HepG2 (cell line): ENCODE measurements around the gene TWNK. TPM values are rescaled to one million over a fixed set of nuclear protein-coding genes. Genes with fewer than 3 reads are reported as not detected.

Experiments used
- AHR ChIP-seq: IDR thresholded peaks from 2 replicates; pipeline ENCODE4 v1.6.1; 2018; ENCODE audit warnings: missing genetic modification reagents, missing compliant biosample characterization
- BHLHE40 ChIP-seq: IDR thresholded peaks from 2 replicates; pipeline ENCODE4 v1.6.1; 2011; ENCODE audit warnings: low read length, improper control_type of control experiment
- ERF ChIP-seq: IDR thresholded peaks from 2 replicates; pipeline ENCODE4 v1.6.1; 2018; ENCODE audit warnings: missing biosample characterization, missing genetic modification reagents
- FOXJ3 ChIP-seq: sonication (generic); formaldehyde crosslinking; IDR thresholded peaks from 2 replicates; pipeline ENCODE4 v1.4.0; 2020; ENCODE audit warnings: missing genetic modification reagents, mild to moderate bottlenecking, borderline replicate concordance
- HDAC6 ChIP-seq: fragments of 200-600 bp; sonication (generic); IDR thresholded peaks from 2 replicates; pipeline ENCODE4 v1.7.0; 2017; ENCODE audit warnings: mild to moderate bottlenecking, antibody characterized with exemption, low read length, low read depth
- LBX2 ChIP-seq: sonication (generic); formaldehyde crosslinking; IDR thresholded peaks from 2 replicates; pipeline ENCODE4 v1.5.0; 2020; ENCODE audit warnings: missing genetic modification reagents, mild to moderate bottlenecking, borderline replicate concordance
- MTA1 ChIP-seq: sonication (generic); formaldehyde crosslinking; IDR thresholded peaks from 2 replicates; pipeline ENCODE4 v1.4.0; 2020; ENCODE audit warnings: missing genetic modification reagents, mild to moderate bottlenecking, borderline replicate concordance
- NFE2 ChIP-seq: sonication (generic); formaldehyde crosslinking; IDR thresholded peaks from 2 replicates; pipeline ENCODE4 v1.4.0; 2020; ENCODE audit warnings: missing genetic modification reagents
- PHF8 ChIP-seq: sonication (generic); formaldehyde crosslinking; IDR thresholded peaks from 2 replicates; pipeline ENCODE4 v1.5.0; 2020; ENCODE audit warnings: missing genetic modification reagents
- SNAPC5 ChIP-seq: sonication (generic); formaldehyde crosslinking; IDR thresholded peaks from 2 replicates; pipeline ENCODE4 v1.8.1; 2023; ENCODE audit warnings: mild to moderate bottlenecking, missing genetic modification reagents, borderline replicate concordance
- TERF1 ChIP-seq: sonication (generic); formaldehyde crosslinking; IDR thresholded peaks from 2 replicates; pipeline ENCODE4 v1.8.0; 2022; ENCODE audit warnings: mild to moderate bottlenecking, missing genetic modification reagents, moderate library complexity
- THAP8 ChIP-seq: sonication (generic); formaldehyde crosslinking; IDR thresholded peaks from 2 replicates; pipeline ENCODE4 v1.5.1; 2020; ENCODE audit warnings: missing genetic modification reagents, mild to moderate bottlenecking, borderline replicate concordance
- THAP9 ChIP-seq: sonication (generic); formaldehyde crosslinking; IDR thresholded peaks from 2 replicates; pipeline ENCODE4; 2020; ENCODE audit warnings: missing genetic modification reagents, mild to moderate bottlenecking, borderline replicate concordance
- ZBED4 ChIP-seq: sonication (generic); formaldehyde crosslinking; IDR thresholded peaks from 2 replicates; pipeline ENCODE4 v1.4.0; 2020; ENCODE audit warnings: missing genetic modification reagents, borderline replicate concordance
- ZNF256 ChIP-seq: sonication (generic); formaldehyde crosslinking; conservative IDR thresholded peaks from 2 replicates; pipeline ENCODE4 v1.4.0; 2020; ENCODE audit warnings: missing genetic modification reagents
- ZNF260 ChIP-seq: sonication (generic); formaldehyde crosslinking; IDR thresholded peaks from 2 replicates; pipeline ENCODE4 v1.4.0; 2020; ENCODE audit warnings: missing genetic modification reagents, low read depth, mild to moderate bottlenecking, borderline replicate concordance
- ZNF616 ChIP-seq: sonication (generic); formaldehyde crosslinking; IDR thresholded peaks from 2 replicates; pipeline ENCODE4 v1.5.0; 2020; ENCODE audit warnings: low read depth, mild to moderate bottlenecking, missing genetic modification reagents
- ZNF75D ChIP-seq: sonication (generic); formaldehyde crosslinking; IDR thresholded peaks from 2 replicates; pipeline ENCODE4 v1.8.1; 2023; ENCODE audit warnings: missing genetic modification reagents, mild to moderate bottlenecking, borderline replicate concordance
- ZNF768 ChIP-seq: sonication (generic); formaldehyde crosslinking; IDR thresholded peaks from 2 replicates; pipeline ENCODE4 v1.4.0; 2020; ENCODE audit warnings: missing genetic modification reagents
- polyA plus RNA-seq, 8 experiments: library from polyadenylated mRNA; depleted of rRNA in 3 of 8; stranded (reverse) in 7 of 8; unstranded in 1 of 8; fragments of >200 nt; fragmentation: Illumina TruSeq in 4 of 8; extraction: Trizol in 4 of 8; gene quantifications; 2 replicates each; pipeline versions ENCODE4 v1.2.1 to v1.2.3, GENCODE V29; 2011 to 2016; ENCODE audit warnings: low read depth in 4 of 8, missing spikeins in 1 of 8, mixed read lengths in 1 of 8; ENCODE audit not compliant: insufficient read depth in 1 of 8
- total RNA-seq, 5 experiments: library from RNA; depleted of rRNA; stranded (reverse); fragments of >200 nt; fragmentation: Illumina TruSeq; extraction: Trizol; gene quantifications; 2 replicates each; pipeline ENCODE4 v1.2.3, GENCODE V29; 2016; ENCODE audit warnings: low read depth in 1 of 5

The TWNK gene
- total and polyA plus RNA-seq, 2 of the 13 experiments (the other 11 are each of a cell fraction or from before 2014, with no cell fraction given), result 10.7 to 16.5 TPM

- TF ChIP-seq LBX2 (CRISPR knock-in tag) (no peak), ZBED4 (CRISPR knock-in tag) (0 out of 2 replicates have a peak, but pooled peaks have one; percentile 23), FOXJ3 (CRISPR knock-in tag) (no peak), THAP9 (CRISPR knock-in tag) (peak; percentile 55; the same call in 1 of the 2 replicates), MTA1 (CRISPR knock-in tag) (no peak), THAP8 (CRISPR knock-in tag) (no peak), ZNF616 (CRISPR knock-in tag) (no peak), ERF (CRISPR knock-in tag) (peak; percentile 77), ZNF75D (CRISPR knock-in tag) (no peak), BHLHE40 (0 out of 2 replicates have a peak, but pooled peaks have one; percentile 6), SNAPC5 (CRISPR knock-in tag) (no peak), ZNF256 (CRISPR knock-in tag) (no peak), ZNF768 (CRISPR knock-in tag) (peak; percentile 65), PHF8 (CRISPR knock-in tag) (peak; percentile 66), HDAC6 (no peak), AHR (CRISPR knock-in tag) (peak; percentile 78; the same call in 1 of the 2 replicates), TERF1 (CRISPR knock-in tag) (no peak), ZNF260 (CRISPR knock-in tag) (no peak), NFE2 (no peak)
Observed at GRCh38 chr10:101018600-101019439, 31.5 kb downstream of the TWNK start (continued).
